Heart right ventricle (tissue), 16 donors: Measurements from ENCODE around the gene TCF7. TPM values are rescaled to one million over a fixed set of nuclear protein-coding genes. Genes with fewer than 3 reads are reported as not detected.

ENCODE experiments used
- ATAC-seq, 8 donors: fragments of 200-7000 bp; cut with Tn5 transposase; one replicate each; pipeline ENCODE4 v1.9.1; 2020; ENCODE audit warnings: mild to moderate bottlenecking in 8 of 8, moderate library complexity in 8 of 8, moderate number of reproducible peaks in 1 of 8
- DNase-seq, 2 donors: peaks; one replicate each; pipeline ENCODE4 v3.0.0-alpha.2; 2020
- H3K27ac ChIP-seq, 10 donors: fragments of 200-600 bp; sonication (generic) in 2 of 10; one replicate each; pipeline versions ENCODE4 v1.5.0 to v1.8.0; 2020 to 2022; ENCODE audit warnings: mild to moderate bottlenecking in 3 of 10
- H3K27me3 ChIP-seq, 7 donors: fragments of 200-600 bp; one replicate each; pipeline ENCODE4 v1.8.0; 2021 to 2022; ENCODE audit warnings: mild to moderate bottlenecking in 2 of 7
- H3K36me3 ChIP-seq, 9 donors: fragments of 200-600 bp; sonication (generic) in 1 of 9; one replicate each; pipeline versions ENCODE4 v1.5.0 to v1.8.0; 2020 to 2022; ENCODE audit warnings: mild to moderate bottlenecking in 2 of 9
- H3K4me1 ChIP-seq, 9 donors: fragments of 200-600 bp; sonication (generic) in 1 of 9; one replicate each; pipeline versions ENCODE4 v1.5.0 to v1.8.0; 2020 to 2022; ENCODE audit warnings: mild to moderate bottlenecking in 4 of 9
- H3K4me3 ChIP-seq, 10 donors: fragments of 200-600 bp; sonication (generic) in 2 of 10; one replicate each; pipeline versions ENCODE4 v1.5.0 to v1.8.0; 2020 to 2022; ENCODE audit warnings: mild to moderate bottlenecking in 7 of 10, moderate library complexity in 2 of 10
- H3K9me3 ChIP-seq, 11 donors: fragments of 200-600 bp in 10 of 11; sonication (generic) in 2 of 11; one replicate each; pipeline versions ENCODE4 v1.5.0 to v1.8.0; 2013 to 2022; ENCODE audit warnings: mild to moderate bottlenecking in 2 of 11, control low read depth in 1 of 11, moderate library complexity in 1 of 11
- CTCF ChIP-seq, 9 donors: fragments of 200-600 bp; sonication (generic) in 2 of 9; IDR thresholded peaks; one replicate each; pipeline versions ENCODE4 v1.5.0 to v1.8.0; 2021 to 2022; ENCODE audit warnings: antibody characterized with exemption in 9 of 9, mild to moderate bottlenecking in 5 of 9, moderate library complexity in 1 of 9
- WGBS, 2 donors: extraction: QIAGEN DNeasy Blood & Tissue Kit; methylation state at CpG; one replicate each; pipeline ENCODE4 v1.1.7; 2013; ENCODE audit warnings: inconsistent platforms in 1 of 2; 5-methylcytosine and 5-hydroxymethylcytosine counted together
- intact Hi-C, 10 donors: fragments of 100-400 bp; cut with DNase I; formaldehyde crosslinking; loops; one replicate each; pipeline versions ENCODE4 v1.11.1 to v1.14.2; 2022
- polyA plus RNA-seq, 2 donors: library from polyadenylated mRNA; stranded (reverse); fragments of 200-250 nt; gene quantifications; one replicate each; pipeline ENCODE4 v1.2.3, GENCODE V29; 2013
- total RNA-seq, 10 donors: library from RNA; stranded (reverse); fragmentation: NEBNext Ultra II Directional in 3 of 10; extraction: Animal tissue kit (Norgen Biotek cat#: 25700) in 3 of 10; gene quantifications; one replicate each; pipeline versions ENCODE4 v1.2.1 to v1.2.4, GENCODE V29; 2021 to 2023
- donor health status: Arrhythmogenic right ventricular cardiomyopathy.
- donor health status: ischemic (EF 13 %, LVEDD 7.1; RV severe dilation, severe dysfunction).
- donor health status: healthy with polysubstance abuse.
- donor health status: DM: no; HTN: yes; CAD: no.
- donor health status: DM: no; HTN: no; CAD: no.
- donor health status: ischemic (EF 25% LVEDD 6.9; RV normal size, moderate dysfunction).
- donor health status: ischemic (EF 25% LVEDD 5.7; RV mildly dilated, moderate dysfunction).
- donor health status: healthy.
- donor health status: DM: yes; HTN: yes; CAD: no.
- donor health status: Ischemic cardiomyopathy.
- donor health status: ischemic (EF 35%, LVEDD 5.7; RV mildly dilated, moderate dysfunction).
- donor health status: nonischemic (EF 11% LVEDD 7.7; RV severe dilation, severe dysfunction).
- donor health status: DM: yes; HTN: yes; CAD: no.
- donor health status: PGD.
- donor health status: ischemic (EF 29% LVEDD 5.4; RV normal size, mild dysfunction).
- donor health status: nonischemic (EF 23%, LVEDD 6.1; RV moderate dilation, normal function).

TCF7 gene
- total and polyA plus RNA-seq, 12 donors: 0.42 to 5.9 (median 1.9) TPM

- H3K27ac ChIP-seq: peak overlapping the region in 1 of 10 donors; percentile 64
- no peak for DNase-seq
- no peaks in the 10 kb centered on the region for H3K9me3 ChIP-seq
- 96 to 98% methylated on average over 4 of the region's 4 CpGs for WGBS, 2 donors
- no peak for ATAC-seq
- intact Hi-C loops: no loop called here
- H3K4me3 ChIP-seq: peak overlapping the region in 1 of 10 donors; percentile 14
- peaks cover 0 to 22% (median 6%) of the 10 kb centered on the region in 7 donors for H3K27me3 ChIP-seq
- H3K4me1 ChIP-seq: peaks cover 3 to 17% (median 11%) of the 10 kb centered on the region in 9 donors
- H3K36me3 ChIP-seq: no peaks in the 10 kb centered on the region
- no peak for TF ChIP-seq CTCF (IDR thresholded peaks at IDR 0.05)
Measured at GRCh38 chr5:134118212-134118835, 3.8 kb downstream of the TCF7 start.

GRCh38 chr5:134119720-134120119 lies 5.2 kb downstream of the TCF7 start:
- TF ChIP-seq CTCF (IDR thresholded peaks at IDR 0.05): no peak
- no peak for ATAC-seq
- Histone ChIP-seq H3K4me1 (peaks cover under 1 to 14% (median 5%) of the 10 kb centered on the region in 9 donors), H3K9me3 (no peaks in the 10 kb centered on the region), H3K4me3 (peak overlapping the region in 1 of 10 donors; percentile 14), H3K27ac (peak overlapping the region in 1 of 10 donors; percentile 53), H3K27me3 (peaks cover 0 to 12% (median 0%) of the 10 kb centered on the region in 7 donors), H3K36me3 (no peaks in the 10 kb centered on the region)
- intact Hi-C loops: no loop called here
- DNase-seq: no peak
- 87% methylated on average over 12 of the region's 12 CpGs for WGBS, 2 donors

GRCh38 chr5:134120386-134121138 lies 6.1 kb downstream of the TCF7 start:
- Histone ChIP-seq H3K27me3 (peaks cover 0 to 8% (median 0%) of the 10 kb centered on the region in 7 donors), H3K36me3 (no peaks in the 10 kb centered on the region), H3K9me3 (no peaks in the 10 kb centered on the region), H3K4me3 (no peak overlapping the region), H3K27ac (peak overlapping the region in 1 of 10 donors; percentile 53), H3K4me1 (peaks cover 9 to 19% (median 13%) of the 10 kb centered on the region in 9 donors)
- DNase-seq (no peak), ATAC-seq (no peak)
- intact Hi-C loops: no loop called here
- no peak for TF ChIP-seq CTCF (IDR thresholded peaks at IDR 0.05)
- 93% methylated on average over 17 of the region's 17 CpGs for WGBS, 2 donors

- no peak for TF ChIP-seq CTCF (IDR thresholded peaks at IDR 0.05)
- H3K4me1 ChIP-seq: peaks cover 22 to 36% (median 29%) of the 10 kb centered on the region in 9 donors
- ATAC-seq (no peak), DNase-seq (no peak)
- peak overlapping the region in 1 of 10 donors; percentile 72 for H3K27ac ChIP-seq
- H3K27me3 ChIP-seq: no peaks in the 10 kb centered on the region
- no peaks in the 10 kb centered on the region for H3K36me3 ChIP-seq
- 83 to 89% methylated on average over 3 of the region's 3 CpGs for WGBS, 2 donors
- H3K9me3 ChIP-seq: no peaks in the 10 kb centered on the region
- intact Hi-C loops: no loop called here
- no peak overlapping the region for H3K4me3 ChIP-seq
Measured at GRCh38 chr5:134122530-134122929, 8.0 kb downstream of the TCF7 start.
